ENCODE results near the gene BTN1A1. TPM values are rescaled to one million over a fixed set of nuclear protein-coding genes. Genes with fewer than 3 reads are reported as not detected.

BTN1A1 gene
- total and polyA plus RNA-seq, 9 donors: 0.04 to 0.19 (median 0.13) TPM

DNA sequence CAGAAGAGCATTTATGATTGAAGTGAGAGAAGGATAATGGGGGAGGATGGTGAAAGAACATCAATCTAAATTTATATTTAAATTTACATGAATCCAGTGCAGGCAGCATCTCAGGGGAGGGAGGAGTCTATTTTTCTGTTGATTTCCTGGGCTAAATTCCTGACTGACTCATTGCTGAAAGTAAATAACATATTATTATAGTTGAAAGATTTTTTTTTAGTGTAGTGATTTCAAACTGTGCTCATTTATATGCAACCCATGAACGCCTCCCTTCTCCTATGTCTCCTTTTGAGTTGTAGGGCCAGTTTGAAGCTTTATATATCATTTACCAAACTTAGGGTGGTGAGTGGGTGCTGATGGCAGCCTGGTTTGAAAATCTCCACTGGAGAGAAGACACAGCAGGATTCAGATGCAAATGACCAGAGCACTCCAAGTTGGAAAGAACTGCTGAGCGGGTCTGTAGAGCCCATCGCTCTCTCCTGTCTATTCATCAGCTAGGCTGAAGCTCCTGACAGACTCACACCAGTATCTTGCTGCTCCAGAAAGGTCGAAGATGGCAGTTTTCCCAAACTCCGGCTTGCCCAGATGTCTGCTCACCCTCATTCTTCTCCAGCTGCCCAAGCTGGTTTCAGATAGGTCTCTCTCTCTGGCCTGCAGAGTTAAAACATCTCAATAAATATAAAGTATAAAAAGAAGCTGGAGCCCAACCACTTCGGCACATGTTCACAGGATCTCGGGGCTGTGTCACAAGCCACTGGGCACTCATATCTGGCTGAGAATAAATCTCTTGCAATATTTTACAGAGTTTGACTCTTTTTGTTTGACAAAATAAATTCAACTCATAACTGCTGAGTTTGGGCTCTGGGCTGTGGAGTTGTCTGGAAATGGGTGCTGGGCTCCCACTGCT is 24.0 kb upstream of the BTN1A1 start:
- no peaks in the 10 kb centered on the region for H3K36me3 ChIP-seq (ENCODE audit: control insufficient read depth, insufficient read depth, low read length)
- H3K27ac ChIP-seq (ENCODE audit: low read length): peak overlapping the region; percentile 10
- no peak for DNase-seq
- no peak overlapping the region for H3K4me3 ChIP-seq (ENCODE audit: low read length)
- no peaks in the 10 kb centered on the region for H3K27me3 ChIP-seq (ENCODE audit: control insufficient read depth, insufficient read depth, low read length)
- peaks cover 13% of the 10 kb centered on the region for H3K4me1 ChIP-seq (ENCODE audit: control insufficient read depth, insufficient read depth, low read length)
- H3K9me3 ChIP-seq (replicated peaks; ENCODE audit: control insufficient read depth, low read depth, low read length): peaks cover 6% of the 10 kb centered on the region
- WGBS (ENCODE audit: insufficient coverage): 79% methylated on average over 3 of the region's 7 CpGs

DNA sequence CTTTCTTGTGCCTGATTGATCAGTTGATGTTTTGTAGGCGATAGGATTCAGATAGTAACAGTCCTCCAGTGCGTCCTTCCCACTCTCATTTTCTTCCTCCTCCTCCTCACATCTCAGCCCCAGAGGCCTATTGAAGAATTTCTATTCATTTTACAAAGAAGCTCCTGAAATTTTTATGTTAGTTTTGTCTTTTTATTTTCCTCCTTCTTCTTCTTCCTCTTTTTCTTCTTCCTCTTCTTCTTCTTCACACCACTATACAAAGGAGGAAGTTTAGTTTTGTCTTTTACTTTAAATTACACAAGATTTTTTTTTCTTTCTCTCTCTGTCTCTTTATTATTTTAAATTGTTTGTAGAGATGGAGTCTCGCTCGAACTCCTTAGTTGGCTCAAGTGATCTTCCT is 23.2 kb upstream of the BTN1A1 start:
- Histone ChIP-seq H3K27me3 (ENCODE audit: control insufficient read depth, insufficient read depth, low read length) (no peaks in the 10 kb centered on the region), H3K27ac (ENCODE audit: low read length) (peak overlapping the region; percentile 45), H3K4me3 (ENCODE audit: low read length) (no peak overlapping the region), H3K4me1 (ENCODE audit: control insufficient read depth, insufficient read depth, low read length) (peaks cover 13% of the 10 kb centered on the region), H3K36me3 (ENCODE audit: control insufficient read depth, insufficient read depth, low read length) (no peaks in the 10 kb centered on the region), H3K9me3 (replicated peaks; ENCODE audit: control insufficient read depth, low read depth, low read length) (peaks cover 6% of the 10 kb centered on the region)
- WGBS (ENCODE audit: insufficient coverage): no CpG with 5 or more reads among the region's 4 CpGs
- DNase-seq: no peak

DNA sequence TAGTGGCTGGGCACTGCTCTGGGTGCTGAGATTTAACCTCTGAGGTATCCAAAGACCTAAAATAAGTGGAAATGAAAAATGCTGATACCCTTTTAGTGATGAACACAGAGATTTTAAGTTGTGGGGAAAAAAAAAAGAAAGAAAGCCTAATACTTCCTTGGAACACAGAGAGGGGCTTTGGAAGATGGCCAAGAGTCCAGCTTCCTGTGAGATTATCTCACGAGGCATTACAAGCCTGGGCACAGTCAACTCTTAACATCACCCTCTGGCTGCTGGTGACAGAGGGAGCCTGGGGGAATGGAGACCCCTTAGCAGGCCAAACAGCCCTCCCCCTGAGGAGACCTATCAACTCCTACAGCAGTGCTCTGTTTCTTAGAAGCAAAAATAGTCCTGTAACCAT is 22.7 kb upstream of the BTN1A1 start:
- Histone ChIP-seq H3K9me3 (replicated peaks; ENCODE audit: control insufficient read depth, low read depth, low read length) (peaks cover under 1% of the 10 kb centered on the region), H3K27me3 (ENCODE audit: control insufficient read depth, insufficient read depth, low read length) (no peaks in the 10 kb centered on the region), H3K36me3 (ENCODE audit: control insufficient read depth, insufficient read depth, low read length) (no peaks in the 10 kb centered on the region), H3K4me1 (ENCODE audit: control insufficient read depth, insufficient read depth, low read length) (peaks cover 13% of the 10 kb centered on the region), H3K27ac (ENCODE audit: low read length) (peak overlapping the region; percentile 45), H3K4me3 (ENCODE audit: low read length) (no peak overlapping the region)
- peak; percentile 60 for DNase-seq
- no CpG with 5 or more reads among the region's 1 CpG for WGBS (ENCODE audit: insufficient coverage)

DNA sequence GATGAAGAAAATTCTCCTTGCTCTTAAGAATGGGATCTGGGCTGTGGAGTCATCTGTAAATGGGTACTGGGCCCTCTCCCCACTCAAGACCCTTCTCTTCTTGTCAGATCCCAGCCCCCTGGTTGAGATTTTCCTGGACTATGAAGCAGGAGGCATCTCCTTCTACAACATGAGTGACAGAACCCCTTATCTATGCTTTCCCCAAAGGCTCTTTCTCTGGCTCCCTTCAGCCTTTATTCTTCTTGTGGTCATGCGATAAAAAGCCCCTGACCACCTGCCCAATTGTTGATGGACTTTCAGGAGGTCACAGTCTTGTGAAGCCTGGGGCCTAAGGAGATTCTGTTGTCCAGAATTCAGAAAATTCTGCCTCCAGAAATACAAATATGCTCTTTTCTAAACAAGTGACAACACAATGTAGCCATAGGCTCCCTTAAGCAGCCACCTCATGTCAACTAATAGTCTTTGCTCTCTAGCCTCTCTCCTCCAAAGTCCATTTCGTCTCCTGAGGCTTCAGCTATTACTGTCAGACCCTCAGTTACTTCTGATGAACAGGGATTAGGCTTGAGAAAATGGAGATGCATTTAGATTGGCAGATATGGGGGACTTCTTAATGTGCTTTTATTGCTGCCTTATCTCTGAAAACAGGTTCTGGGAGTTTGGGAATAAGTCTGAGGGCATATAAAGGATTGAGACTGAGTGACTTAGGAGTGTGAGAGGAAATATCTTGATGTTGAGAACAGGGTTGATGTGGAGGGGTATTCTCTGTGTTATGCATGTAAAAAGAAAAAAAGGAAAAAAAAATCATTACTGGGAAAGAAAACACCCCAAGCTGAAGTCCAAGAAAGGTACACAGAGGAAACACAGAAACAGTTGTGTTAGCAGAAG is 21.8 kb upstream of the BTN1A1 start:
- H3K27me3 ChIP-seq (ENCODE audit: control insufficient read depth, insufficient read depth, low read length): no peaks in the 10 kb centered on the region
- DNase-seq: no peak
- no peaks in the 10 kb centered on the region for H3K9me3 ChIP-seq (replicated peaks; ENCODE audit: control insufficient read depth, low read depth, low read length)
- no peak overlapping the region for H3K27ac ChIP-seq (ENCODE audit: low read length)
- no peak overlapping the region for H3K4me3 ChIP-seq (ENCODE audit: low read length)
- no peaks in the 10 kb centered on the region for H3K36me3 ChIP-seq (ENCODE audit: control insufficient read depth, insufficient read depth, low read length)
- peaks cover 13% of the 10 kb centered on the region for H3K4me1 ChIP-seq (ENCODE audit: control insufficient read depth, insufficient read depth, low read length)
- WGBS (ENCODE audit: insufficient coverage): no CpG with 5 or more reads among the region's 2 CpGs

DNA sequence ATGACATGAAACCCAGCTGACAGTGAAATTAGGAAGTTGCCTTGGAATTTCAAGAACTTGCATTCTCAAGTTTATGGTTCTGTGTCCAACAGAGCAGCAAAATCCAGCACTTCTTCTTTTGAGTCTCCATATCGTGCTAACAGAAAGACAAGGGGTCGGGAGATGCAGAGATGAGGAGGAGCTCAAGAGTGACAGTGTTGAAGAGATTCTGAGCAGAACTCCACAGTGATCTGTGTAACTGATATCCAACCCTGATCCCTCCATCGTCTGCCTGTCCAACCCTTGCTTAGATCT is 21.2 kb upstream of the BTN1A1 start:
- Histone ChIP-seq H3K4me1 (ENCODE audit: control insufficient read depth, insufficient read depth, low read length) (peaks cover 13% of the 10 kb centered on the region), H3K4me3 (ENCODE audit: low read length) (no peak overlapping the region)
- WGBS (ENCODE audit: insufficient coverage): 70% methylated on average over 1 of the region's 3 CpGs

DNA sequence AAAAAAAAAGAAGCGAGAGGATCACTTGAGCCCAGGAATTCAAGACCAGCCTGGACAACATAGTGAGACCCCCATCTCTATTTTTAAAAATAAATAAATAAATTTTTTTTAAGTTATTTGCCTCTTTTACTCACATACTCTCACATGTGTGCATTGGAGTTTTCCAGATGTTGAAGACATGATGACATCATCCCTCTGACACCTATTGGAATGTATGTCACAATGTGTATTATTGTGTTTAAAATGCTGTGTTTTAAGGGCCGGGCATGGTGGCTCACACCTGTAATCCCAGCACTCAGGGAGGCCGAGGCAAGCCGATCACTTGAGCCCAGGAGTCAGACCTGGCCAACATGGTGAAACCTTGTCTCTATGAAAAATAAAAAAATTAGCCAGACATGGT is 17.8 kb upstream of the BTN1A1 start:
- DNase-seq: no peak
- Histone ChIP-seq H3K4me3 (ENCODE audit: low read length) (no peak overlapping the region), H3K36me3 (ENCODE audit: control insufficient read depth, insufficient read depth, low read length) (no peaks in the 10 kb centered on the region), H3K4me1 (ENCODE audit: control insufficient read depth, insufficient read depth, low read length) (peaks cover 4% of the 10 kb centered on the region), H3K27me3 (ENCODE audit: control insufficient read depth, insufficient read depth, low read length) (no peaks in the 10 kb centered on the region), H3K27ac (ENCODE audit: low read length) (no peak overlapping the region), H3K9me3 (replicated peaks; ENCODE audit: control insufficient read depth, low read depth, low read length) (no peaks in the 10 kb centered on the region)
- 60% methylated on average over 1 of the region's 4 CpGs for WGBS (ENCODE audit: insufficient coverage)

More for the DNA sequence above, 21.2 kb upstream of the BTN1A1 start:
- peak; percentile 61 for DNase-seq
- no peaks in the 10 kb centered on the region for H3K9me3 ChIP-seq (replicated peaks; ENCODE audit: control insufficient read depth, low read depth, low read length)
- no peak overlapping the region for H3K27ac ChIP-seq (ENCODE audit: low read length)
- no peaks in the 10 kb centered on the region for H3K27me3 ChIP-seq (ENCODE audit: control insufficient read depth, insufficient read depth, low read length)
- H3K36me3 ChIP-seq (ENCODE audit: control insufficient read depth, insufficient read depth, low read length): no peaks in the 10 kb centered on the region

DNA sequence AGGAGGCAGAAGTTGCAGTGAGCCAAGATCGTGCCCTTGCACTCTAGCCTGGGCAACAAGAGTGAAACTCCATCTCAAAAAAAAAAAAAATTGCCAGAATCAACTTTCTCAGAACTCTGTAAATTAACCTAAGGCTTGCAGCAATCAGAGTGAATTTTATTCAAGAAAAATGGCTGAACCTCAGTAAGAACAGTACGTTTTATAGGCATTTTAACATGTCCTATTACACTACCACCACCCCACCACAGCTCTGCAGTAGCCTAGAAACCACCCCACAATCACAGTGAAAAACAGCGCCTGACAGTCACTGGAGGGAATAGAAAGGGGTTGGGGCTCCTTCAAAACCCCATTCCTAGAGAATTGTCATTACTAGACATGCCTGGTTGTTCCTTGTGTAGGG is 16.4 kb upstream of the BTN1A1 start:
- no peak overlapping the region for H3K4me3 ChIP-seq (ENCODE audit: low read length)
- no peaks in the 10 kb centered on the region for H3K4me1 ChIP-seq (ENCODE audit: control insufficient read depth, insufficient read depth, low read length)
- DNase-seq: no peak
- no peaks in the 10 kb centered on the region for H3K36me3 ChIP-seq (ENCODE audit: control insufficient read depth, insufficient read depth, low read length)
- H3K27me3 ChIP-seq (ENCODE audit: control insufficient read depth, insufficient read depth, low read length): no peaks in the 10 kb centered on the region
- H3K9me3 ChIP-seq (replicated peaks; ENCODE audit: control insufficient read depth, low read depth, low read length): no peaks in the 10 kb centered on the region
- WGBS (ENCODE audit: insufficient coverage): no CpG with 5 or more reads among the region's 3 CpGs
- H3K27ac ChIP-seq (ENCODE audit: low read length): no peak overlapping the region

DNA sequence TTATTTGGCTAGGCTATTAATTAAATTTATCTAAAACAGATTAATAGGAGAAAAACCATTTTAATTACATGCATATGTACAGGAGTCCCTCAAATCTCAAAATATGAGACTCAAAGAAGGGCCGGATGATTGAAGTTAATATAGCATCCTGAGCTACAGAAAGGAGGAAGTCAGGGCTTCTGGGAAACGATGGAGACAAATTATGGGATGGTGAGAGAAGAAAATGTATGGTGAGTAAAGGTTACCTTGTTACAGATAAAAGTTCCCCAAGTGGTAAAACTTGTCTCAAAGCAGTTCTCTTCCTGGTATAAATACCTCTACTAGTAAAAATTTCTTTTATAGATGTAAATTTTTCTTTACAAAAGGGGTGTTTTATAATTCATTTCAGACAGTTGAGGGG is 15.9 kb upstream of the BTN1A1 start:
- Histone ChIP-seq H3K4me1 (ENCODE audit: control insufficient read depth, insufficient read depth, low read length) (no peaks in the 10 kb centered on the region), H3K36me3 (ENCODE audit: control insufficient read depth, insufficient read depth, low read length) (no peaks in the 10 kb centered on the region), H3K4me3 (ENCODE audit: low read length) (no peak overlapping the region), H3K27ac (ENCODE audit: low read length) (no peak overlapping the region), H3K9me3 (replicated peaks; ENCODE audit: control insufficient read depth, low read depth, low read length) (no peaks in the 10 kb centered on the region), H3K27me3 (ENCODE audit: control insufficient read depth, insufficient read depth, low read length) (no peaks in the 10 kb centered on the region)
- WGBS (ENCODE audit: insufficient coverage): no CpG with 5 or more reads among the region's 2 CpGs
- no peak for DNase-seq

DNA sequence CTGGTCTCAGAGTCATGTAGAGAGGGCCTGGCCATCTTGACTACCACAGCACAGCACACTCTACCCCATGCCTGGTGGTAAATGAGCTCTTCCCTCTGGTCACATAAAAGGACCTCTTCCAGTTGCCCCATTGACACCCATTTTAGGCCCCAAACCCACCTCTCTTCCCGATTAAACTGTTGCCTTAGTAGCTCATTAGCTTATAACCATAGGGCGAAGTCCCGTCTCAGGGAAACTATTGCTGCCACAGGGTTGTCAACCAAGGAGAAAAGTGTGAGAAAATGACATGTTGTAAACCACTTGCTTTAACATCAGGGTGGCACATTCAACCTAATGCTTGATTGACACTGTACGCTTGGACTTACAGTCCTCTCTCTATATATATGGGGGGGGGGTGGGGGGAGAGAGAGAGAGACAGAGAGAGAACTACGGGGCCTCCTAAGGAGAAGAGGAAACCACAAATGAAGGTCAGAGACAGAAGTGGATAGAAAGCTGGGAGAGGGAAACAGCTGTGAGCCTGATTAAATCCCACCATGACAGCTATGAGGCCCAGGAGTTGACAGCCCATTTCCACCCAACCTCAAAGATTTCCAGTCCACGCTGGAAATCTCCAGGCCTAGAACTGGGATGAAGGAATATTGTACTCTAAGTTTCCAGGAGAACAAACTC is 14.9 kb upstream of the BTN1A1 start:
- no peak overlapping the region for H3K4me3 ChIP-seq (ENCODE audit: low read length)
- no peaks in the 10 kb centered on the region for H3K9me3 ChIP-seq (replicated peaks; ENCODE audit: control insufficient read depth, low read depth, low read length)
- no peaks in the 10 kb centered on the region for H3K4me1 ChIP-seq (ENCODE audit: control insufficient read depth, insufficient read depth, low read length)
- no peak for DNase-seq
- no peak overlapping the region for H3K27ac ChIP-seq (ENCODE audit: low read length)
- 94% methylated on average over 3 of the region's 6 CpGs for whole genome bisulfite sequencing (ENCODE audit: insufficient coverage)
- H3K27me3 ChIP-seq (ENCODE audit: control insufficient read depth, insufficient read depth, low read length): no peaks in the 10 kb centered on the region
- no peaks in the 10 kb centered on the region for H3K36me3 ChIP-seq (ENCODE audit: control insufficient read depth, insufficient read depth, low read length)

DNA sequence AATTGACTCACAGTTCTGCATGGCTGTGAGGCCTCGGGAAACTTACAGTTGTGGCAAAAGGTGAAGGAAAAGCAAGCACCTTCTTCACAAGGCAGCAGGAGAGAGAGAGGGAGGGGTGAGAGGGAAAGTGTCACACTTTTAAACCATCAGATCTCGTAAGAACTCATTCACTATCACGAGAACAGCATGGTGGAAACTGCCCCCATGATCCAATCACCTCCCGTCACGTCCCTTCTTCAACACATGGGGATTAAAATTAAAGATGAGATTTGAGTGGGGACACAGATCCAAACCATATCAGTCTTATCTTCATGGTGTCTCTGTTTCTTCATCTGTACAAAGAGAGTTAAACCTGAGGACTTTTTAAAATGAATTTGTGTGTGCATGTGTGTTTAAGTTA is 13.7 kb upstream of the BTN1A1 start:
- WGBS (ENCODE audit: insufficient coverage): no CpG with 5 or more reads among the region's 5 CpGs
- Histone ChIP-seq H3K4me1 (ENCODE audit: control insufficient read depth, insufficient read depth, low read length) (no peaks in the 10 kb centered on the region), H3K27ac (ENCODE audit: low read length) (no peak overlapping the region), H3K27me3 (ENCODE audit: control insufficient read depth, insufficient read depth, low read length) (no peaks in the 10 kb centered on the region), H3K9me3 (replicated peaks; ENCODE audit: control insufficient read depth, low read depth, low read length) (no peaks in the 10 kb centered on the region), H3K36me3 (ENCODE audit: control insufficient read depth, insufficient read depth, low read length) (no peaks in the 10 kb centered on the region), H3K4me3 (ENCODE audit: low read length) (no peak overlapping the region)
- DNase-seq: no peak
